Gastrocnemius medialis (tissue), 4 donors: ENCODE results near the gene FNDC3B. TPM values are rescaled to one million over a fixed set of nuclear protein-coding genes. Genes with fewer than 3 reads are reported as not detected.

Experiments
- ATAC-seq, 2 donors: fragments of 150-250 bp; one replicate each; pipeline ENCODE4 v1.9.1; 2016
- DNase-seq, 2 donors: peaks; one replicate each; pipeline ENCODE4 v3.0.0-alpha.2; 2019
- H3K27ac ChIP-seq, 4 donors: fragments of 200-600 bp; sonication (generic); 1 replicate in 1 of 4; 2 replicates in 3 of 4; pipeline ENCODE4 v1.5.1; 2016 to 2018; ENCODE audit warnings: mild to moderate bottlenecking in 2 of 4, moderate library complexity in 1 of 4
- H3K27me3 ChIP-seq, 3 donors: fragments of 200-600 bp; sonication (generic) in 2 of 3; 1 replicate in 1 of 3; 2 replicates in 2 of 3; pipeline versions ENCODE4 v1.5.1 to v1.6.0; 2016 to 2019; ENCODE audit warnings: mild to moderate bottlenecking in 1 of 3, moderate library complexity in 1 of 3
- H3K36me3 ChIP-seq, 2 donors: fragments of 200-600 bp; sonication (generic) in 1 of 2; one replicate each; pipeline ENCODE4 v1.5.1; 2017 to 2018
- H3K4me1 ChIP-seq, 2 donors: fragments of 200-600 bp; sonication (generic) in 1 of 2; one replicate each; pipeline ENCODE4 v1.5.1; 2016 to 2017; ENCODE audit warnings: mild to moderate bottlenecking in 2 of 2
- H3K4me3 ChIP-seq, 4 donors: fragments of 200-600 bp; sonication (generic) in 3 of 4; 1 replicate in 1 of 4; 2 replicates in 3 of 4; pipeline ENCODE4 v1.5.1; 2016 to 2019; ENCODE audit warnings: mild to moderate bottlenecking in 2 of 4
- H3K9me3 ChIP-seq, 3 donors: fragments of 200-600 bp; sonication (generic) in 2 of 3; 1 replicate in 1 of 3; 2 replicates in 2 of 3; pipeline ENCODE4 v1.5.1; 2016 to 2019
- CTCF ChIP-seq, 5 experiments: fragments of 450-650 bp in 3 of 5; fragments of 200-600 bp in 2 of 5; sonication (generic) in 2 of 5; IDR thresholded peaks in 4 of 5; conservative IDR thresholded peaks in 1 of 5; 1 replicate in 4 of 5; 2 replicates in 1 of 5; pipeline ENCODE4 v1.5.1; 2016 to 2019; ENCODE audit warnings: antibody characterized with exemption in 5 of 5, mild to moderate bottlenecking in 3 of 5, moderate library complexity in 3 of 5
- POLR2A ChIP-seq, 2 donors: fragments of 450-650 bp; IDR thresholded peaks; one replicate each; pipeline ENCODE4 v1.6.1; 2017; ENCODE audit warnings: antibody characterized with exemption in 2 of 2, mild to moderate bottlenecking in 2 of 2, moderate library complexity in 2 of 2
- in situ Hi-C, 4 donors: fragments of 200-750 bp; cut with MboI; loops; one replicate each; pipeline versions ENCODE4 v1.15.0 to v1.8.0; 2017; ENCODE audit warnings: low sequenced_read_pairs in 4 of 4
- intact Hi-C: fragments of 100-400 bp; cut with DNase I; formaldehyde crosslinking; loops from one replicate; pipeline ENCODE4 v1.15.1; 2023; ENCODE audit warnings: low total_unique reads
- total RNA-seq, 4 donors: library from RNA; depleted of rRNA; stranded (reverse); fragments of >200 nt; gene quantifications; one replicate each; pipeline versions ENCODE4 v1.1.0 to v1.2.3, GENCODE V29; 2016

Gene FNDC3B
- total RNA-seq, 4 donors from 2014 or later, result 42.5 to 110 (median 74.2) TPM

GRCh38 chr3:172218350-172219323 lies 179.3 kb downstream of the FNDC3B start:
- no peaks in the 10 kb centered on the region for H3K36me3 ChIP-seq
- no peak for ATAC-seq
- in situ Hi-C loops (no loop called here), intact Hi-C loops (loop anchor here (5.0 kb wide), 2 partner anchors 39 to 46 kb away; no protein-coding TSS in a partner anchor)
- no peaks in the 10 kb centered on the region for H3K9me3 ChIP-seq
- no peaks in the 10 kb centered on the region for H3K27me3 ChIP-seq
- H3K4me1 ChIP-seq, result peaks cover 39 to 60% of the 10 kb centered on the region in 2 donors
- DNase-seq, result no peak
- H3K4me3 ChIP-seq, result no peak overlapping the region
- TF ChIP-seq POLR2A (IDR thresholded peaks at IDR 0.05) (no peak), CTCF (IDR thresholded peaks at IDR 0.05 in 4 of 5, conservative IDR thresholded peaks at IDR 0.05 in 1 of 5) (no peak)
- H3K27ac ChIP-seq, result no peak overlapping the region

- no peak for TF ChIP-seq POLR2A (IDR thresholded peaks at IDR 0.05)
- ATAC-seq (no peak), DNase-seq (no peak)
- H3K36me3 ChIP-seq, result no peaks in the 10 kb centered on the region
- intact Hi-C loops, result loop anchor here (5.0 kb wide), 2 partner anchors 38 to 47 kb away; no protein-coding TSS in a partner anchor
- H3K27ac ChIP-seq, result no peak overlapping the region
- no peaks in the 10 kb centered on the region for H3K27me3 ChIP-seq
- in situ Hi-C loops, result no loop called here
- no peaks in the 10 kb centered on the region for H3K9me3 ChIP-seq
- no peak overlapping the region for H3K4me3 ChIP-seq
- H3K4me1 ChIP-seq, result peaks cover 29 to 52% of the 10 kb centered on the region in 2 donors
These were observed 180.4 kb downstream of the FNDC3B start for GRCh38 chr3:172219750-172220149.

GRCh38 chr3:172221547-172221946 lies 182.2 kb downstream of the FNDC3B start:
- DNase-seq, result no peak
- in situ Hi-C loops (no loop called here), intact Hi-C loops (no loop called here)
- no peaks in the 10 kb centered on the region for H3K27me3 ChIP-seq
- no peaks in the 10 kb centered on the region for H3K9me3 ChIP-seq
- ATAC-seq, result no peak
- no peak overlapping the region for H3K27ac ChIP-seq
- no peak for TF ChIP-seq POLR2A (IDR thresholded peaks at IDR 0.05)
- TF ChIP-seq CTCF (IDR thresholded peaks at IDR 0.05 in 4 of 5, conservative IDR thresholded peaks at IDR 0.05 in 1 of 5), result no peak
- H3K4me1 ChIP-seq, result peaks cover 27 to 48% of the 10 kb centered on the region in 2 donors
- no peak overlapping the region for H3K4me3 ChIP-seq
- H3K36me3 ChIP-seq, result no peaks in the 10 kb centered on the region

GRCh38 chr3:172222478-172223071 lies 183.2 kb downstream of the FNDC3B start:
- no peak for TF ChIP-seq POLR2A (IDR thresholded peaks at IDR 0.05)
- TF ChIP-seq CTCF (IDR thresholded peaks at IDR 0.05 in 4 of 5, conservative IDR thresholded peaks at IDR 0.05 in 1 of 5), result no peak
- in situ Hi-C loops, result no loop called here

GRCh38 chr3:172223870-172224269 lies 184.5 kb downstream of the FNDC3B start:
- H3K27me3 ChIP-seq, result no peaks in the 10 kb centered on the region
- peaks cover 3 to 38% of the 10 kb centered on the region in 2 donors for H3K4me1 ChIP-seq
- in situ Hi-C loops (no loop called here), intact Hi-C loops (no loop called here)
- H3K27ac ChIP-seq, result no peak overlapping the region
- ATAC-seq (no peak), DNase-seq (no peak)
- no peaks in the 10 kb centered on the region for H3K9me3 ChIP-seq
- H3K4me3 ChIP-seq, result no peak overlapping the region
- H3K36me3 ChIP-seq, result peaks cover 0 to 9% of the 10 kb centered on the region in 2 donors
- TF ChIP-seq CTCF (IDR thresholded peaks at IDR 0.05 in 4 of 5, conservative IDR thresholded peaks at IDR 0.05 in 1 of 5) (no peak), POLR2A (IDR thresholded peaks at IDR 0.05) (no peak)

More at GRCh38 chr3:172222478-172223071, 183.2 kb downstream of the FNDC3B start:
- DNase-seq (no peak), ATAC-seq (no peak)
- Histone ChIP-seq H3K9me3 (no peaks in the 10 kb centered on the region), H3K36me3 (no peaks in the 10 kb centered on the region), H3K4me3 (no peak overlapping the region), H3K27me3 (no peaks in the 10 kb centered on the region), H3K4me1 (peaks cover 16 to 40% of the 10 kb centered on the region in 2 donors), H3K27ac (no peak overlapping the region)
- intact Hi-C loops, result no loop called here
